ENCODE results near the gene MOB2. TPM values are rescaled to one million over a fixed set of nuclear protein-coding genes. Genes with fewer than 3 reads are reported as not detected.

Gene MOB2
- total RNA-seq, 4 donors from 2014 or later, result 63.8 to 104 (median 95.8) TPM

- H3K27ac ChIP-seq, result no peak overlapping the region
- H3K27me3 ChIP-seq, result no peaks in the 10 kb centered on the region
- TF ChIP-seq EP300 (IDR thresholded peaks at IDR 0.05) (no peak), POLR2A (IDR thresholded peaks at IDR 0.05) (no peak), POLR2AphosphoS5 (IDR thresholded peaks at IDR 0.05) (no peak)
- TF ChIP-seq, protein P1, sequence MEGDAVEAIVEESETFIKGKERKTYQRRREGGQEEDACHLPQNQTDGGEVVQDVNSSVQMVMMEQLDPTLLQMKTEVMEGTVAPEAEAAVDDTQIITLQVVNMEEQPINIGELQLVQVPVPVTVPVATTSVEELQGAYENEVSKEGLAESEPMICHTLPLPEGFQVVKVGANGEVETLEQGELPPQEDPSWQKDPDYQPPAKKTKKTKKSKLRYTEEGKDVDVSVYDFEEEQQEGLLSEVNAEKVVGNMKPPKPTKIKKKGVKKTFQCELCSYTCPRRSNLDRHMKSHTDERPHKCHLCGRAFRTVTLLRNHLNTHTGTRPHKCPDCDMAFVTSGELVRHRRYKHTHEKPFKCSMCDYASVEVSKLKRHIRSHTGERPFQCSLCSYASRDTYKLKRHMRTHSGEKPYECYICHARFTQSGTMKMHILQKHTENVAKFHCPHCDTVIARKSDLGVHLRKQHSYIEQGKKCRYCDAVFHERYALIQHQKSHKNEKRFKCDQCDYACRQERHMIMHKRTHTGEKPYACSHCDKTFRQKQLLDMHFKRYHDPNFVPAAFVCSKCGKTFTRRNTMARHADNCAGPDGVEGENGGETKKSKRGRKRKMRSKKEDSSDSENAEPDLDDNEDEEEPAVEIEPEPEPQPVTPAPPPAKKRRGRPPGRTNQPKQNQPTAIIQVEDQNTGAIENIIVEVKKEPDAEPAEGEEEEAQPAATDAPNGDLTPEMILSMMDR (IDR thresholded peaks at IDR 0.05), result no peak
- no peak for DNase-seq (ENCODE audit: low spot score in 2 of 2)
- H3K4me1 ChIP-seq, result peaks cover 24% of the 10 kb centered on the region
- no peak overlapping the region for H3K4me3 ChIP-seq
- no peaks in the 10 kb centered on the region for H3K36me3 ChIP-seq
- H3K9me3 ChIP-seq, result no peaks in the 10 kb centered on the region
- 94% methylated on average over 3 of the region's 3 CpGs for WGBS
Measured at GRCh38 chr11:1493650-1494244, 7.2 kb upstream of the MOB2 start.

DNA sequence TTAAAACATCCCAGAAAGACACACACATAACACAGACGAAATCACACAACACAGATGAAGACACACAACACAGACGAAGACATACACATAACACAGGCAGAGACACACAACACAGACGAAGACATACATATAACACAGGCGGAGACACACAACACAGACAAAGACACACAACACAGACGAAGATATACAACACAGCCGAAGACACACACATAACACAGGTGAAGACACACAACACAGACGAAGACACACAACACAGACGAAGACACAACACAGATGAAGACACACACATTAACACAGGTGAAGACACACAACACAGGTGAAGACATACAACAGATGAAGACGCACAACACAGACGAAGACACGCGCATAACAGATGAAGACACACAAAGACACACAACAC, 4.8 kb upstream of the MOB2 start:
- Histone ChIP-seq H3K4me3 (no peak overlapping the region), H3K27ac (no peak overlapping the region), H3K9me3 (no peaks in the 10 kb centered on the region), H3K36me3 (no peaks in the 10 kb centered on the region), H3K27me3 (no peaks in the 10 kb centered on the region), H3K4me1 (peaks cover 34% of the 10 kb centered on the region)
- TF ChIP-seq POLR2AphosphoS5 (IDR thresholded peaks at IDR 0.05), result no peak
- no peak for TF ChIP-seq POLR2A (IDR thresholded peaks at IDR 0.05)
- no peak for TF ChIP-seq EP300 (IDR thresholded peaks at IDR 0.05)
- TF ChIP-seq, protein P1 (IDR thresholded peaks at IDR 0.05), result no peak
- WGBS, result 96% methylated on average over 12 of the region's 12 CpGs
- no peak for DNase-seq (ENCODE audit: low spot score in 2 of 2)

DNA sequence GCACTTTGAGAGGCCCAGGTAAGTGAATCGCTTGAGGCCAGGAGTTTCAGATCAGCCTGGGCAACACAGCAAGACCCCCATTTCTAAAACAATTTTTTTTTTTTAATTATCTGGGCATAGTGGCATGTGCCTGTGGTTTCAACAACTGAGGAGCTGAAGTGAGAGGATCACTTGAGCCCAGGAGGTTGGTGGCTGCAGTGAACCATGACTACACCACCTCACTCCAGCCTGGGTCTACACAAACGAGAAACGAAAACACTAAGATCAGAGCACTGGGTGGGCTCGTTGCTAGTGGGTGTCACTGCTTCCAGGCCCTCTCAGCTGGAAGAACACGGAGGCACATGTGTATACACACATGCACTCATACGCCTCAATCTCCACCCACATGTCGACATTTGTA, 4.1 kb upstream of the MOB2 start:
- Histone ChIP-seq H3K9me3 (no peaks in the 10 kb centered on the region), H3K36me3 (no peaks in the 10 kb centered on the region), H3K27me3 (no peaks in the 10 kb centered on the region), H3K4me3 (no peak overlapping the region), H3K4me1 (peaks cover 36% of the 10 kb centered on the region), H3K27ac (no peak overlapping the region)
- no peak for DNase-seq (ENCODE audit: low spot score in 2 of 2)
- WGBS, result 73% methylated on average over 7 of the region's 7 CpGs
- TF ChIP-seq POLR2AphosphoS5 (IDR thresholded peaks at IDR 0.05), result no peak
- no peak for TF ChIP-seq EP300 (IDR thresholded peaks at IDR 0.05)
- TF ChIP-seq POLR2A (IDR thresholded peaks at IDR 0.05), result no peak
- TF ChIP-seq, protein P1 (IDR thresholded peaks at IDR 0.05), result no peak

DNA sequence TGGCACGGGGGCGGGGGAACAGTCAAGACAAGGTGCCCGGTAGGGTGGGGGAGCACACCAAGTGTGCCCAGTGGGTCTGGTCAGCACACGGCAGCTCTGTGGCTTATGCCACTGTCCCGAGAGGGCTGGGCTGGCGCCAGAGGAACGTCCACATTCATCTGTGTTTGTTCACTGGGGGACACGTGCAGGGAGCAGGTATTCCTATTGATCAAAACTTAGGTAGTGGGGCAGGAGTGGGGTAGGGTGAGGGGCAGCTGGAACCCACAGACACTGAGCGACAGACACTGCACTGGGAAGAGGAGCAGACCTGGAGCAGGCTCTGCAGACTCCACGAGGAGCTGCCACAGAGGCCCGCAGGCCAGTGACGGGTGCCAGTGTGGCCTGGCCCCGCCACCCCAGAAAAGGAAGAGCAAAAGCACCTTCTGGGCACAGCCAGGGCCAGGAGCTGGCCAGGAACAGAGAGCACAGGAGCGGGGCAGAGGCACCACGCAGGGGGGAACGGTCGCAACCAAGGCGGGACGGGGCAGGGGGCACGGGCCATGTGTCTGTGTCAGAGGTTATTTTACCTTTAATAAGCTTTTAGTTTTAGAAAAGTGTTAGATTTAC, 2.1 kb upstream of the MOB2 start:
- H3K27me3 ChIP-seq, result no peaks in the 10 kb centered on the region
- H3K4me3 ChIP-seq, result no peak overlapping the region
- 86% methylated on average over 19 of the region's 20 CpGs for WGBS
- no peak for DNase-seq (ENCODE audit: low spot score in 2 of 2)
- H3K4me1 ChIP-seq, result peaks cover 56% of the 10 kb centered on the region
- no peak overlapping the region for H3K27ac ChIP-seq
- no peaks in the 10 kb centered on the region for H3K9me3 ChIP-seq
- TF ChIP-seq POLR2A (IDR thresholded peaks at IDR 0.05) (no peak), EP300 (IDR thresholded peaks at IDR 0.05) (no peak), POLR2AphosphoS5 (IDR thresholded peaks at IDR 0.05) (no peak)
- TF ChIP-seq, protein P1 (IDR thresholded peaks at IDR 0.05), result no peak
- peaks cover 3% of the 10 kb centered on the region for H3K36me3 ChIP-seq

DNA sequence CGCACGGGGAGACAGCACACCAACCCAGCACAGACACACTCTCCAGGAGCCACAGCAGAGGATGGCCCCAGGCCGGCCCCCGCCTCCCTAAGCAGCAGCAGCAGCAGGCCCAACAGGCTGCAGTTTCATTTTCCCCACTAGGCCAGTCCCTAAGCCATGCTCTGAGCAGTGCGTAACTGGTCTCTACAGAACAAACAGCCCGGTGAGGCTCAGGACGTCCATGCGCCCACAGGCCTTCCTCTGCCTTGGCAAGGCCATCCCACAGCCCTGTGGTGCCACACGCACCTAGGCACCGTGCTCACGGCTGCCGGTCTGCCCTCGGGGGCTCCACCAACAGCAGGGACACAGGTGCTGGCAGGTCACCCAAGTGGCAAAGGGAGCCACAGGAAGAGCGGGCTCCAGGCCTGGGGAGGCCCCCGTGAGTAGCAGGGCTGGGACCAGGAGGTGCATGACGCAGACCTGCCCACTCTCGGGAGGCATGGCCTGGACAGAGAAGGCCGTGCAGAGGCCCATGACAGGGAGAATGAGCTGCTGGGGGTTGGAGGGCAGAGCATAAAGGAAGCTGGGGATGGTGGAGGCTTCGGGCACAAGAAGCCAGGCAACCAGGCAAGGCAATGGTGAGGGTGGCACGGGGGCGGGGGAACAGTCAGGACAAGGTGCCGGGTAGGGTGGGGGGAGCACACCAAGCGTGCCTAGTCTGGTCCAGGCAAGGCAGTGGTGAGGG, 1.4 kb upstream of the MOB2 start:
- 68% methylated on average over 10 of the region's 23 CpGs for WGBS
- TF ChIP-seq POLR2A (IDR thresholded peaks at IDR 0.05) (no peak), EP300 (IDR thresholded peaks at IDR 0.05) (no peak), POLR2AphosphoS5 (IDR thresholded peaks at IDR 0.05) (no peak)
- TF ChIP-seq, protein P1 (IDR thresholded peaks at IDR 0.05), result no peak
- Histone ChIP-seq H3K27me3 (no peaks in the 10 kb centered on the region), H3K9me3 (no peaks in the 10 kb centered on the region), H3K4me1 (peaks cover 57% of the 10 kb centered on the region), H3K36me3 (peaks cover 3% of the 10 kb centered on the region), H3K4me3 (no peak overlapping the region), H3K27ac (peak overlapping the region; percentile 51)
- DNase-seq (ENCODE audit: low spot score in 2 of 2), result peak in 1 of 2 donors; percentile 55

Measured in suprapubic skin (tissue), 4 donors.